HEK293 (cell line): ENCODE results near the gene DLK2.

Source experiments
- CTCF ChIA-PET: fragments of 350-600 bp; formaldehyde crosslinking; extraction: SDS; loops from one replicate; lab custom pipeline; 2021; ENCODE audit warnings: antibody characterized with exemption; lab: Yijun Ruan, JAX
- POLR2A ChIA-PET: fragments of 300-600 bp; formaldehyde crosslinking; extraction: SDS; loops from one replicate; lab custom pipeline; 2020; ENCODE audit warnings: antibody characterized with exemption, inconsistent platforms; lab: Yijun Ruan, JAX
- H3K27ac ChIP-seq: fragments of 200-500 bp; sonication (Bioruptor generic); 2 replicates; pipeline ENCODE4 v1.5.1; 2014; ENCODE audit warnings: low read depth, low read length, control low read depth, inconsistent platforms; ENCODE audit errors: extremely low read depth
- H3K36me3 ChIP-seq, 2 experiments: fragments of 200-500 bp in 1 of 2; sonication (Bioruptor generic) in 1 of 2; 1 replicate in 1 of 2; 2 replicates in 1 of 2; pipeline ENCODE4 v1.5.1; 2014 to 2017; ENCODE audit warnings: inconsistent platforms in 2 of 2, low read length in 2 of 2; ENCODE audit not compliant: control insufficient read depth in 2 of 2, insufficient read depth in 1 of 2
- H3K4me1 ChIP-seq: fragments of 200-500 bp; sonication (Bioruptor generic); 2 replicates; pipeline ENCODE4 v1.5.1; 2014; ENCODE audit warnings: mild to moderate bottlenecking, low read length, inconsistent platforms; ENCODE audit not compliant: control insufficient read depth, insufficient read depth
- H3K4me3 ChIP-seq: 2 replicates; pipeline ENCODE4 v1.5.1; 2011; ENCODE audit warnings: low read depth, mild to moderate bottlenecking, control low read depth, low read length, moderate library complexity
- H3K9me3 ChIP-seq: fragments of 200-500 bp; sonication (Bioruptor generic); 2 replicates; pipeline ENCODE4 v1.5.1; 2014; ENCODE audit warnings: low read depth, low read length, inconsistent platforms; ENCODE audit not compliant: control insufficient read depth, insufficient read depth
- KLF7 ChIP-seq: fragments of 450-650 bp; formaldehyde crosslinking; IDR thresholded peaks from 2 replicates; pipeline ENCODE4 v1.5.1; 2016; ENCODE audit warnings: missing biosample characterization, missing genetic modification characterization, borderline replicate concordance
- PRDM10 ChIP-seq: fragments of 450-650 bp; formaldehyde crosslinking; IDR thresholded peaks from 2 replicates; pipeline ENCODE4 v1.5.1; 2016; ENCODE audit warnings: missing biosample characterization, missing genetic modification characterization
- RBAK ChIP-seq: fragments of 450-650 bp; formaldehyde crosslinking; IDR thresholded peaks from 2 replicates; pipeline ENCODE4 v1.5.1; 2016; ENCODE audit warnings: missing biosample characterization, missing genetic modification characterization
- ZBTB11 ChIP-seq: fragments of 450-650 bp; formaldehyde crosslinking; conservative IDR thresholded peaks from 2 replicates; pipeline ENCODE4 v1.5.1; 2016; ENCODE audit warnings: low read depth, missing biosample characterization, missing genetic modification characterization
- ZBTB17 ChIP-seq: fragments of 450-650 bp; formaldehyde crosslinking; IDR thresholded peaks from 2 replicates; pipeline ENCODE4 v1.5.1; 2016; ENCODE audit warnings: missing biosample characterization, missing genetic modification characterization
- ZFP41 ChIP-seq: fragments of 450-650 bp; formaldehyde crosslinking; IDR thresholded peaks from 2 replicates; pipeline ENCODE4 v1.5.1; 2016; ENCODE audit warnings: missing biosample characterization, missing genetic modification characterization, borderline replicate concordance
- ZNF146 ChIP-seq: fragments of 450-650 bp; formaldehyde crosslinking; IDR thresholded peaks from 2 replicates; pipeline ENCODE4 v1.5.1; 2016; ENCODE audit warnings: missing biosample characterization, missing genetic modification characterization
- ZNF169 ChIP-seq: fragments of 450-650 bp; formaldehyde crosslinking; IDR thresholded peaks from 2 replicates; pipeline ENCODE4 v1.5.1; 2016; ENCODE audit warnings: missing biosample characterization, missing genetic modification characterization
- ZNF223 ChIP-seq: fragments of 450-650 bp; formaldehyde crosslinking; IDR thresholded peaks from 2 replicates; pipeline ENCODE4 v1.5.1; 2016; ENCODE audit warnings: missing biosample characterization, missing genetic modification characterization
- ZNF354C ChIP-seq: fragments of 450-650 bp; formaldehyde crosslinking; IDR thresholded peaks from 2 replicates; pipeline ENCODE4 v1.5.1; 2016; ENCODE audit warnings: missing biosample characterization, missing genetic modification characterization, low read depth, borderline replicate concordance
- ZNF426 ChIP-seq: fragments of 450-650 bp; formaldehyde crosslinking; IDR thresholded peaks from 2 replicates; pipeline ENCODE4 v1.5.1; 2017; ENCODE audit warnings: missing biosample characterization, missing genetic modification characterization, mild to moderate bottlenecking, inconsistent platforms, moderate library complexity
- ZNF473 ChIP-seq: fragments of 450-650 bp; formaldehyde crosslinking; IDR thresholded peaks from 2 replicates; pipeline ENCODE4 v1.5.1; 2017; ENCODE audit warnings: missing biosample characterization, missing genetic modification characterization
- ZNF555 ChIP-seq: fragments of 450-650 bp; formaldehyde crosslinking; conservative IDR thresholded peaks from 2 replicates; pipeline ENCODE4 v1.5.1; 2017; ENCODE audit warnings: missing biosample characterization, mild to moderate bottlenecking, missing genetic modification characterization, inconsistent platforms
- ZNF571 ChIP-seq: fragments of 450-650 bp; formaldehyde crosslinking; IDR thresholded peaks from 2 replicates; pipeline ENCODE4 v1.5.0; 2017; ENCODE audit warnings: missing biosample characterization, missing genetic modification characterization
- ZNF768 ChIP-seq: fragments of 450-650 bp; formaldehyde crosslinking; IDR thresholded peaks from 2 replicates; pipeline ENCODE4 v1.5.1; 2018; ENCODE audit warnings: missing biosample characterization, mild to moderate bottlenecking, missing genetic modification characterization
- TF ChIP-seq, protein P1 (sequence below): fragments of 450-650 bp; formaldehyde crosslinking; IDR thresholded peaks from 2 replicates; pipeline ENCODE4 v1.5.1; 2016; ENCODE audit warnings: missing biosample characterization, missing genetic modification characterization

Gene DLK2

GRCh38 chr6:43475516-43475915, 20.2 kb upstream of the DLK2 start:
- POLR2A ChIA-PET = interaction anchor here (0.9 to 1.0 kb wide), 2 partner anchors 14 to 38 kb away, joined by 3 to 5 read pairs; no protein-coding TSS in a partner anchor
- Histone ChIP-seq H3K9me3 (no peaks in the 10 kb centered on the region), H3K27ac (no peak overlapping the region), H3K4me1 (peaks cover 10% of the 10 kb centered on the region), H3K36me3 (peaks cover 0 to 14% of the 10 kb centered on the region in 2 experiments; a peak in 2 of 3 replicates), H3K4me3 (no peak overlapping the region)
- no peak for TF ChIP-seq KLF7 (tag by site-specific recombination)
- TF ChIP-seq ZNF571 (tag by site-specific recombination) = no peak
- TF ChIP-seq ZNF223 (tag by site-specific recombination) = no peak
- TF ChIP-seq RBAK (tag by site-specific recombination) = no peak
- no peak for TF ChIP-seq ZNF555 (tag by site-specific recombination)
- no peak for TF ChIP-seq ZNF354C (tag by site-specific recombination)
- TF ChIP-seq ZNF169 (tag by site-specific recombination) = no peak
- no peak for TF ChIP-seq ZBTB11
- no peak for TF ChIP-seq ZNF473
- no peak for TF ChIP-seq ZFP41 (tag by site-specific recombination)
- TF ChIP-seq ZNF768 (tag by site-specific recombination) = no peak
- TF ChIP-seq, protein P1, sequence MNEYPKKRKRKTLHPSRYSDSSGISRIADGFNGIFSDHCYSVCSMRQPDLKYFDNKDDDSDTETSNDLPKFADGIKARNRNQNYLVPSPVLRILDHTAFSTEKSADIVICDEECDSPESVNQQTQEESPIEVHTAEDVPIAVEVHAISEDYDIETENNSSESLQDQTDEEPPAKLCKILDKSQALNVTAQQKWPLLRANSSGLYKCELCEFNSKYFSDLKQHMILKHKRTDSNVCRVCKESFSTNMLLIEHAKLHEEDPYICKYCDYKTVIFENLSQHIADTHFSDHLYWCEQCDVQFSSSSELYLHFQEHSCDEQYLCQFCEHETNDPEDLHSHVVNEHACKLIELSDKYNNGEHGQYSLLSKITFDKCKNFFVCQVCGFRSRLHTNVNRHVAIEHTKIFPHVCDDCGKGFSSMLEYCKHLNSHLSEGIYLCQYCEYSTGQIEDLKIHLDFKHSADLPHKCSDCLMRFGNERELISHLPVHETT = no peak
- TF ChIP-seq PRDM10 (tag by site-specific recombination) = no peak
- TF ChIP-seq ZNF426 (tag by site-specific recombination) = no peak
- TF ChIP-seq, all 188 proteins: peak for 0
- CTCF ChIA-PET = interaction anchor here (1.6 to 2.9 kb wide), 2 partner anchors 21 to 33 kb away, joined by 3 to 14 read pairs; no protein-coding TSS in a partner anchor

- no peak overlapping the region for H3K27ac ChIP-seq
- ChIA-PET CTCF (no interaction called here), POLR2A (no interaction called here)
- no peaks in the 10 kb centered on the region for H3K36me3 ChIP-seq
- H3K4me1 ChIP-seq = peaks cover 10% of the 10 kb centered on the region; the same call in 1 of the 2 replicates
- TF ChIP-seq ZBTB17 (tag by site-specific recombination) = no peak
- peak; percentile 93 for TF ChIP-seq ZNF146 (tag by site-specific recombination)
- H3K4me3 ChIP-seq = no peak overlapping the region
- H3K9me3 ChIP-seq = no peaks in the 10 kb centered on the region
These were observed 17.2 kb upstream of the DLK2 start for GRCh38 chr6:43472515-43472914.
